Measurements from ENCODE around the gene ASTN2.
"Not testable (repeated sequence)": the region's sequence is repeated elsewhere in the genome, so short reads cannot be mapped to it uniquely, and the experiment has no call there.

ASTN2 gene

DNA sequence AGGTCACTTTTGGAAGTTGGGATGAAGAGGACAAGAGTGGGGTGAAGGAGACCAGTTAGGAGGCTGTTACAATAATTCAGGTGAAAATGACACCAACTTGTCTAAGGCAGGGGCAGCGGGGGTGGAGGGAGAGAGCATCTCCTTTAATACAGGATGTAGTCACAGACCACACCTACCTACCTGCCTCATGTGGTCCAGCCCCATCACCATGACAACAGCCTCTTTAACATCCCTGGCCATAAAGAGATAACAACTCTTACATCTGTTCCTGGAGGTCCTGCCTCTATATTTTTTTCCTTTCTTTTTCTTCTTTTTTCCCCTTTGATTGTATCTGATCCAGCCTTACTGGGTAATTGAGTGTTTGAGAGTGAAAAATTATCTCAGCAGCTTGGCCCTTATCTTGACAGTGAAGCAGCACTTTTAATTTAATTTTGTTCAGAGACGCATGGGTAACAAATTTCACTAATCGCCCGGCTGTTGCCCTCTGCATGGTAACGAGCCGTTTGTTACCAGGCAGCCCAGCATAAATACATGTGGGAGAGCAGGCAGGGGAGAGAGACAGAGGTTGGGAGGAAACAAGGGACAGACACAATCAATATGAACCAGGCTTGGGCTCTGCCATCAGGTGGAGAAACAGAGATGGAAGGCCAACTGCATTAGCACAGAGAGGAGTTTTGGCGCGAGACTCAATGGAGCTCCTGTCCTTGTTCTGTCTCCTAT lies 338.1 kb downstream of the ASTN2 start:
- no peak overlapping the region for H3K27ac ChIP-seq (ENCODE audit: low read depth, low read length)
- no peaks in the 10 kb centered on the region for H3K36me3 ChIP-seq (ENCODE audit: insufficient read depth, low read length)
- H3K27me3 ChIP-seq (ENCODE audit: control insufficient read depth in 1 of 2, insufficient read depth in 2 of 2, low read length in 2 of 2) = no peaks in the 10 kb centered on the region
- H3K4me3 ChIP-seq (ENCODE audit: low read depth in 1 of 2, low read length in 2 of 2) = no peak overlapping the region
- H3K9me3 ChIP-seq (ENCODE audit: low read length) = no peaks in the 10 kb centered on the region
- no peaks in the 10 kb centered on the region for H3K4me1 ChIP-seq (ENCODE audit: insufficient read depth, low read length)
- no peak overlapping the region for H3K9ac ChIP-seq (ENCODE audit: low read length)

DNA sequence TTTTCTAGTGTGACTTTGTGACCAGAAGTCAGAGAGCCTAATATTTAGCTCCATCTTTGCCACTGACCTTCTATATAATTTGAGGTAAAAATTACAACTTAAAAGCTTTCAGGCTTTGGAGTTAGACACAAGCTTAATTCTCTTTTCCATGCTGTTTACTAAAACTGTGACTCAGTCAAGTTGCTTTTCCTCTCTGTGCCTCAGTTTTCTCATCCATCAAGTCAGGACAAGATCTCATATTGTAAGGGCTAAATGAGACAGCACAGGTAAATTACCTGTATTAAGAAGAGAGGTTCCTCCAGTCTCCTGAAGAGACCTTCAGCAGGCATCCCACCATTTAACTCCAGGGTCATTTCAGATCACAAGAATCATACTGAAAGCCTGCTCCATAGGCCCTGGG lies 339.2 kb downstream of the ASTN2 start:
- Histone ChIP-seq H3K27me3 (ENCODE audit: control insufficient read depth in 1 of 2, insufficient read depth in 2 of 2, low read length in 2 of 2) (no peaks in the 10 kb centered on the region), H3K9ac (ENCODE audit: low read length) (no peak overlapping the region), H3K4me1 (ENCODE audit: insufficient read depth, low read length) (no peaks in the 10 kb centered on the region), H3K4me3 (ENCODE audit: low read depth in 1 of 2, low read length in 2 of 2) (no peak overlapping the region), H3K27ac (ENCODE audit: low read depth, low read length) (no peak overlapping the region), H3K9me3 (ENCODE audit: low read length) (no peaks in the 10 kb centered on the region), H3K36me3 (ENCODE audit: insufficient read depth, low read length) (no peaks in the 10 kb centered on the region)

DNA sequence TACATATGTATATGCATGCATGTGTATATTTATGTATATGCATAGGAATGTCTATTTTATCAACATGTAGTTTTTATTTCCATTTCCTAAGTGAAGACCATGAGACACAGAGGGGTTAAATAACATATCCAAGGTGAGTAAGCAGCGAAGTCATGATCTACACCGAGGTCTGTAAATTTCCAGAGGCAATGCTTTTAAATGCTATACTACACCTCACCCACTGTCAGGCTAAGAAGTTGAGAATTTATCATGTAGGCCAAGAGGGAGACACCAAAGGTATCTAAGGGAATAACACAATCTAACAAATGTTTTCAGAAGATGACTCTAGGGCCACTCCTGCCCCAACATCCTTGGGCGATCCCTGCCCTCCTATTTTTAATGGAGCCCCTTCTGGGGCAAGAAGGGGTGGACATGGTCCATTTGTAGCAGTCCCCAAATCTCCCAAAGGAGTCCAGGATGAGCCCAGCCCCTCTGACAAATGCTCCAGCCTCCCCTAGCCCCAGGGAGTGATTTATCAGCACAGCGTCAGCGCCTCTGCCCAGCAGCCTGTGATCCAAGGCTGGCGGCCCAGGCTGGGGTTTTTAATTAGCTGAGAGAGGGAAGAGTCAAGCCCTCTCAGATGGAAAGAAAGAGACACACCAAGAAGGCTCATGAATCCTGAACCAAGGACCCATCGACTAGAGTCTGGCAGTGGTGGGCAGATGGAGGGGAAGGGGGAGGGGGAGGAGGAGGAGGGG lies 339.9 kb downstream of the ASTN2 start:
- Histone ChIP-seq H3K4me3 (ENCODE audit: low read depth in 1 of 2, low read length in 2 of 2) (no peak overlapping the region), H3K9ac (ENCODE audit: low read length) (no peak overlapping the region), H3K4me1 (ENCODE audit: insufficient read depth, low read length) (no peaks in the 10 kb centered on the region), H3K9me3 (ENCODE audit: low read length) (no peaks in the 10 kb centered on the region), H3K27ac (ENCODE audit: low read depth, low read length) (no peak overlapping the region), H3K27me3 (ENCODE audit: control insufficient read depth in 1 of 2, insufficient read depth in 2 of 2, low read length in 2 of 2) (no peaks in the 10 kb centered on the region), H3K36me3 (ENCODE audit: insufficient read depth, low read length) (no peaks in the 10 kb centered on the region)

DNA sequence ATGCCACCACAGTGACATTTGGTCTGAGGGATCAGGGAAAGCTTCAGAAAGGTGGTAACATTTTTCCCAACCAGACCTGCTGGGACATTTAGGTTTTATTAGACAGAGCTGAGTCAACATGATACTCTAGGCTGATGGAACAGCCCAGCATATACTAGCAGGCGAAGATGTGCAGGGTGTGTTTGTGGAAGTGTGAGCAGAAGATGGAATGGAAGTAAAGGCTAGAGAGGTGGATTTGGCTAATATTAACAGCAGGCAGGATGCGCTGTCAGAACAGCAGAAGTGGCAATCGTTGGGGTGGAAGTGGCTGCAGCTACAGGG lies 340.6 kb downstream of the ASTN2 start:
- H3K9ac ChIP-seq (ENCODE audit: low read length) = no peak overlapping the region
- no peaks in the 10 kb centered on the region for H3K36me3 ChIP-seq (ENCODE audit: insufficient read depth, low read length)
- H3K4me3 ChIP-seq (ENCODE audit: low read depth in 1 of 2, low read length in 2 of 2) = no peak overlapping the region
- H3K27ac ChIP-seq (ENCODE audit: low read depth, low read length) = no peak overlapping the region
- no peaks in the 10 kb centered on the region for H3K27me3 ChIP-seq (ENCODE audit: control insufficient read depth in 1 of 2, insufficient read depth in 2 of 2, low read length in 2 of 2)
- H3K9me3 ChIP-seq (ENCODE audit: low read length) = no peaks in the 10 kb centered on the region
- no peaks in the 10 kb centered on the region for H3K4me1 ChIP-seq (ENCODE audit: insufficient read depth, low read length)

DNA sequence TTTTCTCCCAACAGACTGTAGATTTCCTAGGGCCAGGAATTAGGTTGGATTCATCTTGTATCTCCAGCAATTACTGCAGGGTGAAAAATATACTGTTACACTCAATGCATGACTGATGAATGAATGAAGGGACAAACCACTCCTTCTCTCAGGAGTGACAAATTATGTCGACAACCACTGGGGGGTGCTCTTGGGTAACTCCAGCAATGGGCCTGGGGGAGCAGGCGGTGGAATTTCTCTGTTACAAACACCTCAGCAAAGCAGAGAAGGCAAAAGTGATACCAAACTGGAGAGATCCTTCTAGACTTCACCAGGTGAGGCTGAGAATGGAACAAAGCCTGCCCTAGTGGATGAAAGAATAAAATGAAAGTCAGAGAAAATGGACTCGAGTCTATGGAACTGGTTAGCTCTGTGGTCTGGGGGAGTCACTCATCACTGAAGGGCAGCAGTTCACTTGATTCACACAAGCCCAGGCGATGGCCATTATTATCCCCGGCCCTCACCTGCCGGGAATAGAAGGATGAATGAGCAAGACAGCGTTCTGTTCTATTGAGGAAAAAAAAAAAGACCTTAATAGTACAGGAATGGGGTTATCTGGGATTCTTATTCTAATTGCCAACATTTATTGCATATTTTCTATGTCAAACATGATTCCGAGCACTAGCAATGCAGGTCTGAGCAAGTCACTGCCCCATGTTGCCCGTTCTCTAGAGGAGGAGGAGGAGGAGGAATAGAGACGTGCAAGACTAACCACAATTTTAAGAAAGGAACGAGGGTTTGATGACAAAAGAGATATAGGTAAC lies 341.1 kb downstream of the ASTN2 start:
- no peak overlapping the region for H3K27ac ChIP-seq (ENCODE audit: low read depth, low read length)
- no peaks in the 10 kb centered on the region for H3K9me3 ChIP-seq (ENCODE audit: low read length)
- no peak overlapping the region for H3K4me3 ChIP-seq (ENCODE audit: low read depth in 1 of 2, low read length in 2 of 2)
- no peaks in the 10 kb centered on the region for H3K4me1 ChIP-seq (ENCODE audit: insufficient read depth, low read length)
- no peaks in the 10 kb centered on the region for H3K36me3 ChIP-seq (ENCODE audit: insufficient read depth, low read length)
- H3K9ac ChIP-seq (ENCODE audit: low read length) = no peak overlapping the region
- H3K27me3 ChIP-seq (ENCODE audit: control insufficient read depth in 1 of 2, insufficient read depth in 2 of 2, low read length in 2 of 2) = no peaks in the 10 kb centered on the region

DNA sequence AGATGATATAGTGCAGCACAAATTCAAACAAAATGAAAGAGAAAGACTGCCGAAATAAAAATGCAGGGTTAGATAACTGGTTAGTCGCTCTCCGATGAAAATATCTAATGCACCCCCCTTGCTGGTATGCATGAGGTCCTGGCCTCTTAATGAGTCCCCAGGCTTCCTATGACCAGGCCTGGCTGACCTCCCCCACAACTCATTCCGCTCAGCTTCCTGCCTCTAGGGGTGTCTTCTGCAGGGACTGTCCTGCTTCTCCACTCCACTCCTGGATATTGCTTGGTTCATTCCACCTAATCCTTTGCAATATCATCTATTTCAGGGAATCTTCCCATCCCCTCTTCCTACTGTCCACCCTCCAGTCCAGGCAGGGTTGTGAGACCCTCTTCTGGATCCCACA lies 341.8 kb downstream of the ASTN2 start:
- Histone ChIP-seq H3K4me1 (ENCODE audit: insufficient read depth, low read length) (no peaks in the 10 kb centered on the region), H3K4me3 (ENCODE audit: low read depth in 1 of 2, low read length in 2 of 2) (no peak overlapping the region), H3K9ac (ENCODE audit: low read length) (no peak overlapping the region), H3K27ac (ENCODE audit: low read depth, low read length) (no peak overlapping the region), H3K27me3 (ENCODE audit: control insufficient read depth in 1 of 2, insufficient read depth in 2 of 2, low read length in 2 of 2) (no peaks in the 10 kb centered on the region), H3K36me3 (ENCODE audit: insufficient read depth, low read length) (no peaks in the 10 kb centered on the region), H3K9me3 (ENCODE audit: low read length) (no peaks in the 10 kb centered on the region)

DNA sequence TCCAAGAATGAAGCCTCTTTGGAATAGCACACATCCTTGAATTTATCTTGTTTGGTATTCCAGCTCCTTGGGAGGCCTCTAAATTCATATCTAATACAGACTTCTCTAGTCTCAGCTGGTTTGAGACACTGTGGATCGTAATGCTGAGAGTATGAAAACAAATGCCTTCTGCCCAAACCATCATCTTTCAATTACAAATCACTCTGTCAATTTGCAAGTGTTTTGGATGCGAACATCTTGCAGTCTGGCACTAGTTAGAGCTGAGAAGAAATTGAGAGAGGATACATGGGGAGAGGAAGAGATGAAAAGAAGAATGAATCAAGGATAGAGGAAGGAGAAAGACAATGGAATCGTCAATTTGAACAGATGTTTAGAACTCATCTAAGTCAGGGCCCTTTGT lies 342.6 kb downstream of the ASTN2 start:
- no peak overlapping the region for H3K4me3 ChIP-seq (ENCODE audit: low read depth in 1 of 2, low read length in 2 of 2)
- H3K4me1 ChIP-seq (ENCODE audit: insufficient read depth, low read length) = no peaks in the 10 kb centered on the region
- no peak overlapping the region for H3K9ac ChIP-seq (ENCODE audit: low read length)
- no peaks in the 10 kb centered on the region for H3K9me3 ChIP-seq (ENCODE audit: low read length)
- H3K27me3 ChIP-seq (ENCODE audit: control insufficient read depth in 1 of 2, insufficient read depth in 2 of 2, low read length in 2 of 2) = no peaks in the 10 kb centered on the region
- no peaks in the 10 kb centered on the region for H3K36me3 ChIP-seq (ENCODE audit: insufficient read depth, low read length)
- H3K27ac ChIP-seq (ENCODE audit: low read depth, low read length) = no peak overlapping the region

DNA sequence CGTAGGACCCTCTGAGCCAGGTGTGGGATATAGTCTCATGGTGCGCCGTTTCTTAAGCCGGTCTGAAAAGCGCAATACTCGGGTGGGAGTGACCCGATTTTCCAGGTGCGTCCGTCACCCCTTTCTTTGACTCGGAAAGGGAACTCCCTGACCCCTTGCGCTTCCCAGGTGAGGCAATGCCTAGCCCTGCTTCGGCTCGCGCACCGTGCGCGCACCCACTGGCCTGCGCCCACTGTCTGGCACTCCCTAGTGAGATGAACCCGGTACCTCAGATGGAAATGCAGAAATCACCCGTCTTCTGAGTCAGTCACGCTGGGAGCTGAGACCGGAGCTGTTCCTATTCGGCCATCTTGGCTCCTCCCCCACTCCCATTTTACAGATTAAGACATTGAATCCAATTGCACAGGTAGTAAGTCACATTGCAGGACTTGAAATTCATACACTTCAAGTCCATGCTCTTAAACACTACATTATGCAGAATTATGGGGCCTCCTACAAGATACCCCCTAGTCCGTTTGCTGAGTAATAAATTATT lies 343.1 kb downstream of the ASTN2 start:
- H3K9me3 ChIP-seq (ENCODE audit: low read length); H3K4me3 ChIP-seq (ENCODE audit: low read depth in 1 of 2, low read length in 2 of 2); H3K36me3 ChIP-seq (ENCODE audit: insufficient read depth, low read length); H3K27ac ChIP-seq (ENCODE audit: low read depth, low read length); H3K27me3 ChIP-seq (ENCODE audit: control insufficient read depth in 1 of 2, insufficient read depth in 2 of 2, low read length in 2 of 2); H3K9ac ChIP-seq (ENCODE audit: low read length); H3K4me1 ChIP-seq (ENCODE audit: insufficient read depth, low read length): not testable (repeated sequence)

DNA sequence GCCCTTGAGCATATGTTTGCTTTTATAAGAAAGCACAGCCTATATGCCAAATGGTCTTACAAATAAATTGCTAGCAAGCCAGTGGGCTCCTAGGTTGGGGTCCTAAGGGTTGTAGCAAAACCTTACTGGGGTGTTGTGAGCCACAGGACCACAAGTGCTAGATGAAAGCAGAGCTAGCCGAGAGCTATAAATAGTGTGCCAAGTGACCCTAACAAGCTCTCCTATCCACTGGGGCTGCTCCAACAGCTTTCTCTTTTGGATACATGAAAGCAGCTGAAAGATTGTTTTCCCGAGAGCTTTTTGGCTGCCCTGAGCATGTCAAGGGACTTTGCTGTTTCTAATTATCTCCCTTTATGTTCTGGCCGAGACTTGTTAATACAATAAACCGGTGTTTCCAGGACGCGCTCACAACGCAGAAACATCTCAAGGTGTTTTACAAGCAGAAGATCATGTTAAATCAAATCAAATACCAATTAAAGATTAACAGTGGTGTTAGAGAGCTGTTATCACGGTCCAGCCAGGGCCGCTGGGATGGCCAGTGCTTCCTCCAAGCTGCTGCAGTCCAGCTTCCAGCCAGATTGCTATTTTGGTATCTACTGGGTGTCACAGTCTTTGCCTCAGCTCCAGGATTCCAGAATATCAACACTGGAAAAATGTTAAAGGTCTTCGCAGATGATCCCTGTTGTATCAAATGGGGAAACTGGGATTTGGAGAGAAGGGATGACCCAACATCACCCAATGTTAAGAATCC lies 351.0 kb downstream of the ASTN2 start:
- H3K4me1 ChIP-seq (ENCODE audit: insufficient read depth, low read length) = no peaks in the 10 kb centered on the region
- H3K4me3 ChIP-seq (ENCODE audit: low read depth in 1 of 2, low read length in 2 of 2) = no peak overlapping the region
- no peaks in the 10 kb centered on the region for H3K36me3 ChIP-seq (ENCODE audit: insufficient read depth, low read length)
- H3K9ac ChIP-seq (ENCODE audit: low read length) = no peak overlapping the region
- H3K9me3 ChIP-seq (ENCODE audit: low read length) = no peaks in the 10 kb centered on the region
- H3K27me3 ChIP-seq (ENCODE audit: control insufficient read depth in 1 of 2, insufficient read depth in 2 of 2, low read length in 2 of 2) = no peaks in the 10 kb centered on the region
- no peak overlapping the region for H3K27ac ChIP-seq (ENCODE audit: low read depth, low read length)

DNA sequence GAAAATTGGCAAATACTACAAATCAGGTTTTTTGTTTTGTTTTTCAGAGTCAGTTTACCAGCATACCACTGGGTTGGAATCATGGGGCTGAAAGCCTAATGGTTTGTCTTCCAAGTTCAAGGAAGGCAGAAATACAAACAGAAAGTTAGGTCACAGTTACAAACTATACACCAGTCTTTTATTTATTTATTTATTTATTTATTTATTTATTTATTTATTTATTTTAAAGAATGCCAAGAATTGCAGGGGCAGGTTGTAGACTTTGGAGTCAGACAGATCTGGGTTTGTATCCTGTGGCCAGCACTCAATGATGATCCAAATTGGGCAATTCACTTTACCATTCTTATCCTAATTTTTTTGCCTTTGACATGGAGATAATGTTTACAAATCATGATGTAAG lies 353.9 kb downstream of the ASTN2 start:
- no peaks in the 10 kb centered on the region for H3K4me1 ChIP-seq (ENCODE audit: insufficient read depth, low read length)

DNA sequence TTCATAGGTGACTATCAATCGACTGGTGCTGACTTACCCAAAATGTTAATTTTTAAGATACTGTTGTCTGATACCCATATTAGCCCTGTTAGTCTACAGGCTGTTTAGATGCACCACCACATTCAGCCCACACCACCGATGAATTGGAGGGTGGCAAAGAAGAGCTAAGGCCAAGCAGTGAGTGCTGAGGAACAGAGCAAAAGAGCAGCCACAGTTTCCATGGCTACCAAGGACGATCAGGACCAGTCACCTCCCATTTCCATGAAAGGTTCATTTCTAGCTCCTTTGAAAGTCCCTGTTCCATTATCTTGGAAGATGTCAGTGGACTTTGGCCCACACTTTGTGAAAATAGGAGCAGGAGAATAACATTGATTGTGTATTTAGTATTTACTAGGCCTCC lies 364.9 kb downstream of the ASTN2 start:
- Histone ChIP-seq H3K27ac (ENCODE audit: low read depth, low read length) (no peak overlapping the region), H3K4me1 (ENCODE audit: insufficient read depth, low read length) (no peaks in the 10 kb centered on the region), H3K36me3 (ENCODE audit: insufficient read depth, low read length) (no peaks in the 10 kb centered on the region), H3K9ac (ENCODE audit: low read length) (no peak overlapping the region), H3K4me3 (ENCODE audit: low read depth in 1 of 2, low read length in 2 of 2) (no peak overlapping the region), H3K27me3 (ENCODE audit: control insufficient read depth in 1 of 2, insufficient read depth in 2 of 2, low read length in 2 of 2) (no peaks in the 10 kb centered on the region), H3K9me3 (ENCODE audit: low read length) (no peaks in the 10 kb centered on the region)

More for the DNA sequence above, 353.9 kb downstream of the ASTN2 start:
- H3K9ac ChIP-seq (ENCODE audit: low read length) = no peak overlapping the region
- no peaks in the 10 kb centered on the region for H3K36me3 ChIP-seq (ENCODE audit: insufficient read depth, low read length)
- H3K4me3 ChIP-seq (ENCODE audit: low read depth in 1 of 2, low read length in 2 of 2) = no peak overlapping the region
- no peaks in the 10 kb centered on the region for H3K27me3 ChIP-seq (ENCODE audit: control insufficient read depth in 1 of 2, insufficient read depth in 2 of 2, low read length in 2 of 2)
- no peaks in the 10 kb centered on the region for H3K9me3 ChIP-seq (ENCODE audit: low read length)
- no peak overlapping the region for H3K27ac ChIP-seq (ENCODE audit: low read depth, low read length)

Data from muscle layer of colon (tissue), 2 donors.